ENCODE results near the gene CHST3.

CHST3 gene

DNA sequence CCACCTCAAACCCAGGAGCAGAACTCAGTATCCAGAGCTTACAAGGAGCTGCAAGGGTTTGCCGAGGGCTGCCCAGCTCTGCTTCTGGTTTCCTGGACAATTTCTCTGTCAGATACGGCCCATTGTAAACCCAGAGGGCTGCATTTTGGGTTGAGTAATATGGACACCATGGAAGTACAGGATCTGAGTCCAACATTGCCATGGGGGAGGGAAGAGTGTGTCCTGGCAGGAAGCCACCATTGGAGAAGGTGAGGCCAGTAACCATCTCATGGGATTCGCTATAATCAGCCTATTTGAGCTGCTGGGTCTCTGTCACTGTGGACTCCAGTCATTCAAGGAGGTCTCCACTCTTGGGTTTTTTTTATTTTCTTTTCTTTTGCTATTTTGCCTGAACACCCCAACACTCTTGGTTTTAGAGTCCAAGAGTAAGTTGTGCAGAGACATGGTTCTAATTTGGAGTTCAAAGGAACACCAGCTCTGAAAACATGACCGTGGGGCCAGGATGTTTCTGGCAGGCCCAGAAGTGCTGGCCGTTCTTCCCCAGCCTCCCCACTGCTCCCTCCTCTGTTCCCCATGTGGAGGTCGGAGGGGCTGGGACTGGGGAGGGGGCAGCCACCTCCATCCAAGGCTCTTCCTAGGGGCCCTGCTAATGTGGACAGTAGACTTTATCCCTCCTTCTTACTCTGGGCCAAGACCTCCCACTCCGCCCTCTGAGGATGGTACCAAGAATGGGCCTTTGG lies 46.2 kb downstream of the CHST3 start:
- no peak for DNase-seq (ENCODE audit: low spot score)

DNA sequence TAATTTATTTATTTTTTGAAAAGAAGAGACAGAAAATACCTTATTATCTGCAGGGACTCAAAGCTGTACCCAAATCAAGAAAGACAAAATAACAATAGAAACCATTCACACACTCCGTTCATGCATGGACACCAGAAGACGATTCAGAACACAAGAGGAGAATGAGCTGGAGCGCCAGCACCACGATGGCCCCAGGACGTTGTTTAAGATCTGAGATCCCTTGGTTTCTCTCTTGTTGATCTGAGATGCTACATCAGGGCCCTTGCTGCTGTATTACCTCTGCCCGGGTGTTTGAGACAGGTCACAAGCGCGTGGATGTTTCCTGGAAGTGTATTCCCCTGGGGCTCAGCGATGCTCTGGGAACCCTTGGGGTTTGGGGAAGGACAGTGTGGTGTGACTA lies 46.8 kb downstream of the CHST3 start:
- DNase-seq (ENCODE audit: low spot score) = no peak

DNA sequence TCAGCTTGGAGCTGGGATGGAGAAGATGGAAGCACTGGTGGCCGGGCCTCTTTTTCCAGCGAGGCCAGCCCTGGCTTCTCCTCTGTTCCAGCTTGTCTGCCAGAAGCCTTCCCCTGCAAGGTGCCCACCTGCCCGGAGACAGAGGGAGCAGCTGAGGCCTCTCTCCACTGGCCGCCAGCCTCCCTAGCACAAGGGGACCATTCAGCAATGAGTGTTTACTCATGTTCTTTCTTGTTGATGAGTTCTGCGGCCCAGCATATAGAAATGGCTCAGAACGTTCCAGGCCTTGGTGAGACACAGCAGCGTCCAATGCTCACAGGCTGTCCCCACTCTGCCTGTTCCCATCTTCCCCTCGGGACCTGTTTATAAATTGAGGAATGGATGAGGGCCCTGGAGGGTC lies 47.3 kb downstream of the CHST3 start:
- no peak for DNase-seq (ENCODE audit: low spot score)

DNA sequence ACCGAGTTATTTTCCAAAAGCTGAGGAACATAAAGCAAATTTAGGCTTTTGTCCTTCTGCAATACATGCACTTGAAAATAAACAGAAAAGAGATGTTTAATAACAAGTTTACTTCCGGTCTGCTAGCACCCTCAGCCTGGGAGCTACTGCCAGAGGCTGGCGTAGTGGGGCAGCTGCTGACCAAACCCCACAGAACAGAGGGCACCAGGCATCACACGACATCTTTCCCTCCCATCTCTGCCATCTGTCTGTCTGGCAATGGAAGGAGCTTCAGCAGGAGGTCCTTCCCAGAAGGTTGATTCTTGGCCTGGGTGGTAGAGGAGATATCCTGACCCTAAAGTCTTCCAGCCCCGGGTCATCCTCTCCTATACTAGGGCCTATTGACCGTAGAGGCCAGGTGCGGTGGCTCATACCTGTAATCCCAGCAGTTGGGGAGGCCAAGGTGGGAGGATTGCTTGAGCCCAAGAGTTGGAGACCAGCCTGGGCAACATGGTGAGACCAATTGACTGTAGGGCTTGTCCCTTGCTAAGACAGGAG lies 47.8 kb downstream of the CHST3 start:
- DNase-seq (ENCODE audit: low spot score) = no peak

DNA sequence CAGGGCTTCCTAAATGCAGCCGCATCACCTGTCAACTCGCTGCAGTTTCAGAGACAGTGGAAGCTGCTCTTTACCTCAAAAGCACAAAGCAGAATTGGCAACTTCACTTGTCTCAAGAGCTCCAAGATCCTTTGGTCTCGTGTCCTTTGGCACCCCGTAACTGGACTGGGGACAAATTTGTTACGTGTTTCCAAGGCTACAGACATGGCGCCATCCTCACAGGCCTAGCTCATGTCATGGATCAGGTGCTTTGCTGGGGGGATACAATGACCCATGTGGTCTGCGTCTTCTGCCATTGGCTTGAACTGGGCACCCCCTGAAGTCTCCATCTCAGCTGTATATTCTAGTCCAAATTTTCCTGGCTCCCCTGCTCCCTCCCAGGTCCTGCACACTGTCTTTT lies 48.6 kb downstream of the CHST3 start:
- no peak for DNase-seq (ENCODE audit: low spot score)

DNA sequence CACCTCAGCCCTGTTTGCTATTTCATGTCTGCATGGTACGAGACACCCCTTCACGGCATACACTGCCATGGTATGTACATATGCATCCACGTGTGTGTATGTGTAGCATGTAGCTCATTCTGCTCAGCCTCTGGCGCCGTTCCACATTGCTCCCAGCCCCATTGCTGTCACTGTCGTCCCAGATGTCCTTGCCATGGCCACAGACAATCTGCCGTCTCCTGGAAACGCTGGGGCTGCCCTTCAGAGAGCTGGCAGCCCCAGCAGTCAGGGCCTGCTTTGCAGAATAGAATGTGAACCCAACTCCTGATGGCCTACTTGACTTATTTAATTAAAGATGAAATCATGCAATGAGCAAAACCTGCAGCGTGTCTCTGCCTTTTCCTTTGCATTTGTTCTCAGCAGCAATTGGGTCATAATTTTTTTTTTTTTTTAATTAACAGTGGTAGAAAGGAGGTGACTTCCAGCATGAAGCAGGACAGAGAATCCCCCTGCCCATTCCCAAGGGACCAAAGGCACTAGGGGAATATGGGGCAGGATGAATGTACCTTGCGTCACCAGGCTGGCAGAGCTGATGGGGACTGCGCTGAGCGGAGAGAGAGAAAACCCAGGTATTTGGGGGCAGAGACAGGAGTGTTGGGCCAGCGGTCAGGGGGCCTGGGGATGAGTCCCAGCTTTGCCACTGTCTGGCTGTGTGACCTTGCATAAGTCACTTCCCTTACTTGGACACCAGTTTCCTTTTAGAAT lies 49.2 kb downstream of the CHST3 start:
- DNase-seq (ENCODE audit: low spot score) = no peak

DNA sequence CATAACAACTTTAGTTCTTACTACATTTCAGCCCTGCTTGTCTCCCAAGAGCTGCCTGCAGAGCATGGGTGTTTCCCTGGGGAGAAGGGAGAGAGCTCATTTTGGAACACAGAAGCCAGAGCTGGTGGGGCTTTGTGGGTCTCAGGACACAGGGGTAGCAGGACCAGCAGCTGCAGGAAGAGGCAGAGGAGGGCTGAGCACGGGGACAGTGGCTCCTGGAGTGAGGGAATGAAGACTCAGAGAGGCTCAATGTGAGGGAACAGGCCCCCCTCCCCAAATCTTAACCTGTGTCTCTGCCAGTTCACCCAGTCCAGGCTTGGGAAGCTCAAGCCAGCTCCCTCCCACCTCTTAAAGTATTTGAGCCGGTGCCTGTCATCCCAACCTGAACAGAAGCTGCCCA lies 50.0 kb downstream of the CHST3 start:
- DNase-seq (ENCODE audit: low spot score) = no peak

DNA sequence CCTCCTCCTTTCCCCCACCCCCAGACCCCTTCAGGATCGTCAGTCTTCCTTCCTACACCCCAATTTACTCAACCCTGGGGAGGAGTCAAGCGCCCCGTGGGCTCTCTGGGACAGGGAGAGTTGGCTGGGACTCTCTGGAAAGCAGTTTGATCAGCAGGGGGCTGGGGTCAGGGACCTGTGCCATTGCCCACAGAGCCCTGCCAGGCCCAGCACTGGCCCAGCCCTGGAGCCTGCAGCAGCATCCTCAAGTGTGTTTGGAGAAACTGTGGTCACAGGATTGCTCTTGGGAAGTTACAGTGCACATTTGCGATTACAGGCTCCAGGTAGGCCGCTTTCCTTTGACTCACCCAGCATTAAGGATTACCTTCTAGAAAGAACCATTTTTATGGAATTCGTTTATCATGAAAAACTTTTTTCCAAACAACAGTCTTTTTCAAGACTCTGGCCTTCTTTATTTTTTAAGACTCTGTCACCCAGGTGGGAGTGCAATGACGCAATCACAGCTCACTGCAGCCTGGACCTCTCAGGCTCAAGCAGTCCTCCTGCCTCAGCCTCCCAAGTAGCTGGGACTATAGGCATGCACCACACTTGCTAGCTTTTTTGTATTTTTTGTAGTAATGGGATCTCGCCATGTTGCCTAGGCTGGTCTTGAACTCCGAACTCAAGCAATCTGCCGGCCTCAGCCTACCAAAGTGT lies 50.7 kb downstream of the CHST3 start:
- DNase-seq (ENCODE audit: low spot score) = no peak

DNA sequence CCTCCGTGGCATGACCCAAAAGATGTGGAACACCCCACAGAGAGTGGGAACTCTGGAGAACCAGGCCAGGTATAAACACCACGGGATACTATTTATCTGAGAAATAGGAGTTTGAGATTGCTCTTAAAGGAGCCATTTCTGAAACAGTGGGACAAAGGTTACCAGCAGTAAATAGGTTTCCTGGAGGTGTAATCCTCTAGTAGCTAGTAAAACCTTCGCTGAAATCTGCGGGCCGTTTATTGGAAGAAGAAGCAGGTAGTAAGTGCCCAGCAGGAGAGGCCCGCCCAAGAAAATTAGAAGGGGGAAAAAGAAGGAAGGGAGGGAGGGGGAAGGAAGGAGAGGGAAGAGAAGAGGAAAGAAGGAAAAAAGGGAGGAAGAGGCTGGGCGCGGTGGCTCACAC lies 51.6 kb downstream of the CHST3 start:
- DNase-seq (ENCODE audit: low spot score) = no peak

DNA sequence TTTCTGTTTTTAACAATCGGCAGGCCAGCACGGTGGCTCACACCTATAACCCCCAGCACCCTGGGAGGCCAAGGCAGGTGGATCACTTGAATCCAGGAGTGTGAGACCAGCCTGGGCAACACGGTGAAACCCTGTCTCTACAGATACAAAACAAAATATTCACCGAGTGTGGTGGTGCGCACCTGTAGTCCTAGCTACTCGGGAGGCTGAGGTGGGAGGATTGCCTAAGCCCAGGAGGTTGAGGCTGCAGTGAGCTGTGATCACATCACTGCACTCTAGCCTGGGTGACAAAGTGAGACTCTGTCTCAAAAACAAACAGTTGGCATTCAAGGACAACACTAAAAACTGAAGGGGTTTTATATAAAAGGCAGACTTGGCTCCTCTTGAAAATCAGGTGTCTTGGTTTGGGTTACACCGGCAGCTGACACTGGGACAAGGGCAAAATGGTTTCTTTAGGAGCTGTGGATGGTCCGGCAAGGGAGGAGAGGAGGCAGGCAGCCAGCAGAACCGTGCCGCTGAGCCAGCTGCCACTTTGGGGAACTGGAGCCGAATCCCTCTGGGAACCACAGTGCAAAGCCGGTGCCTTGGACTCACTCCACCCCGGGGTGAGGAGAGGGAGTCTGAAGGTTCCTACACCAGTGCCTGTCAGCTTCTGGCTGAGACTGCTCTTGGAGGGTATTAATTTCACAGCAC lies 52.6 kb downstream of the CHST3 start:
- no peak for DNase-seq (ENCODE audit: low spot score)

DNA sequence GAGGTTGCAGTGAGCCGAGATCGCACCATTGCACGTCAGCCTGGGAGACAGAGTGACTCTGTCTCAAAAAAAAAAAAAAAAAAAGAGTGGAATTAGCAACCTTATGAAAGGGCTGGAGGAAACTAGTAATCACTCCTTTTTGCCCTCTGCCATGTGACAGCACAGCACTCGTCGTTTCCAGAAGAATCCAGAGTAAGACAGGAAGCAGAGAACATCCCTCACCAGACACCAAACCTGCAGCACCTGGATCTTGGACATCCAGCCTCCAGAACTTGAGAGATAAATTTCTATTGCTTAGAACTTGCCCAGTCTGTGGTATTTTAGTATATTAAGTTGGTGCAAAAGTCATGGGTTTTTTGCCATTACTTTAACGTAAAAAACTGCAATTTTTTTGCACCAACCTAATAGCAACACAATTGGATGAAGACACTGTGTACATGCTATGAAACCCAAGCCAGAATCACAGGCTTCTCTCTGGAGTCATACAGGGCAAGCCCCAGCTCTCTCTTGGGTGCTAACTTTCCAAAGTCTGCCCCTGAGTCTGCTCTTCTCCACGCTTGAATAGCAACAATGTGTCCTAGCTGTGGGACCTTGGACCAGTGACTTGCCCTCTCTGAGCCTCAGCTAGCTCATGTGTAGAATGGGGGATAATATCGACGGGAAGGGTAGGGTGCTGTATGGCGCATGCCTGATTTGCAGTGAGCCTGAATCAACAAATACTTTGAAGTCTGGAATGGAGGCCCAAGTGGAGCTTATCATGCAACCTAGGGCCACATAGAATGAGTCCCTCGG lies 55.1 kb downstream of the CHST3 start:
- DNase-seq (ENCODE audit: low spot score) = no peak

DNA sequence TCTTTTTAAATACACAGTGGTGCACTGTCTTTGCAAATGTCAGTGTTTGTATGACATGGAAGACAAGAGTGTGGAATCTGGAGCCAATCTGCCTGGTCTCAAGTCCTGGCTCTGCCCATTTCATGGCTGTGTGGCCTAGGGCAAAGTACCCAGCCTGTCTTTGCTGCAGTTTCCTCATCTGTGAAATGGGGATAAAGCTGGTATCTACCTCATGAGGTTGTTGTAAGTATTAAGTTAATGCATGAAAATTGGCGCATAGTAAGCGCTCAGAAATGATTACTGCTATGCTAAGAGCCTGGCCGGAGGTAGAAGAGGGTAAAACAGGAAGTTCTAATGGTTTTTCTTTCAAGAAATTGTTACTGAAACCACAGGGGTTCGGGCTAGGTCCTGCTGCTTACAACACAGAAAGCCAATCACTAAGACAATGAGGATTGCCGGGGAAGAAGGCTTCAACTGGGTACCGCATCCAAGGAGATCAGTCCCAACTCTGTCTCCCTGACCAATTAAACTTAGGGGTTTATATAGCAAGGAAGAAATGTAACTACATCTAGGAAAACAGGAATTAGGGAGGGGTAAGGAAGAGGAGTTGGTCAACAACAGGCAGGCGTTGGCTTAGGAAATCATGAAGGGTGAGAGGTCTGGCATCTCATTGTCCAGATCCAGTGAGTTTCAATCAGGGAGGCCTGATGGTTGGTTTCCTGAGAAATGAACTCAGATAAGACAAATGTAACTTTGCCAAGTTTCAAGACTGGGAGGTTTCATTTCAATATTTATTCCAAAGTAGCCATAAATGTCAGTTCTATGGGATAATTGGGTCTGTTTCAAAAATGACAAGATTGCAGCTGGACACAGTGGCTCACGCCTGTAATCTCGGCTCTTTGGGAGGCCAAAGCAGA lies 57.0 kb downstream of the CHST3 start:
- no peak for DNase-seq (ENCODE audit: low spot score)

DNA sequence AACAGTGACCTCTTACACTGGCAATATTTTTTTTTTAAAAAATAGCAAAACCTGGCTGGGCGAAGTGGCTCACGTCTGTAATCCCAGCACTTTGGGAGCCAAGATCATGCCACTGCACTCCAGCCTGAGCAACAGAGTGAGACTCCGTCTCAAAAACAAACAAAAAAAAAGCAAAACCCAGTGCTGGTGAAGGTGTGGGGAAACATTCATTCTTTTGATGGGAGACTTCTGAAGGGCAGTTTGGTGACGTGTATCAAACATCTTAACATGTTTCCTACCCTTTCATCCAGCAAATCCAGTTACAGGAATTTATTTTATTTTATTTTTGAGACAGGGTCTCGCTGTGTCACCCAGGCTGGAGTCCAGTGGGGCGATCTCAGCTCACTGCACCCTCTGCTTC lies 58.0 kb downstream of the CHST3 start:
- no peak for DNase-seq (ENCODE audit: low spot score)

DNA sequence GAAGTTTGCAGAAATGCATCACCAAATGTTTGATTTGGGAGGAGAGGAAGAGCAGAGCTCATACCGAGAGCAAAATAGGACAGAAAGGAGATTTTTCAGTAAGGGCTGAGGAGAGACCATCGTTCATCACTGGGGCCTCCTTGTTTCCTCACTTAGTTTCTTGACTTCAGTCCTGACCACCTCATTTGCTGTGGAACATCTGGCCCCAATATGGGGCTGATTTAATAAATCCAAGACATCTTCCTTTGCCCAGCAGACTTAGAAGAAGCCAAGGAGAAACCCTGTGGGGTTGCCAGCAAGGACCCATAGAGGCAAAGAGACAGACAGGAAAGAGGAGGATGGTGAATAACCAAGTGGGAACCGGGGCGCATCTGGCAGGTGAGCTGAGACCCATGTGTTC lies 60.4 kb downstream of the CHST3 start:
- peak; percentile 49 for DNase-seq (ENCODE audit: low spot score)

DNA sequence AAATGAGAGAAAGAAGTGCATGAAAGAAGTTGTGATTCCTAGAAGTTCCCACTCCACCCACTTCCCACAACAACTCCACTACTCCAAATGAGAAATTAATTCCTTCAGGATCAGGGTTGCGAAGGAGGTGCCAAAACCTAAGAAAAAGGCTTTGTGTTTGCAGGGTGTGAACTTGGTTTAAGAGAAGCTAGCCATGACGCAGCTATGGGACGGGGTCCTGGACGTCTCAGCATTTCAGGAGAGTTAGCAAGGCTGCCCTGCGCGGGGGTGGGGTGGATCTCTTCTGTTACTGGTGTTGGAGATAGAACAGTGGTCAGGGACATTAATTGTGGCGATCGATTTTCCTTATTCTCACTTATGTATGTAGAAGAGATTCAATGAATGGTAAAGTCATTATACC lies 61.2 kb downstream of the CHST3 start:
- DNase-seq (ENCODE audit: low spot score) = no peak

DNA sequence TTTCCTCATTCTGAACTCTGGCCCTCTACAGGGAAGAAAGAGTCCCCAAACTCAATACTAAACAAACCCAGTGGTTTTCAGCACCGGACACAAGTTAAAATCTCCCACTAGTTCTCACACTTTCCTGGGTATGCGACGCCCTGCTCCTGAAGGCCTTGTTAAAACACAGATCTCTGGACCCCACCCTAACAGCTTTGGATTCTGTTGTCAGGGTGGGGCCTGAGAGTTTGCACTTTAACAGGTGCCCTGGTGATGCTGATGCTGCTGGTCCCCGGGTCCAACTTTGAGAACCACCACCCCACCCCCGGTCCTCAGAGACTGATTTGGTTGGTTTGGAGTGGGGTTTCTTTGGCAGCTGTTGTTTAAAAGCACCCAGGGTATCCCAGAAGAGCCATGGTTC lies 61.6 kb downstream of the CHST3 start:
- DNase-seq (ENCODE audit: low spot score) = no peak

DNA sequence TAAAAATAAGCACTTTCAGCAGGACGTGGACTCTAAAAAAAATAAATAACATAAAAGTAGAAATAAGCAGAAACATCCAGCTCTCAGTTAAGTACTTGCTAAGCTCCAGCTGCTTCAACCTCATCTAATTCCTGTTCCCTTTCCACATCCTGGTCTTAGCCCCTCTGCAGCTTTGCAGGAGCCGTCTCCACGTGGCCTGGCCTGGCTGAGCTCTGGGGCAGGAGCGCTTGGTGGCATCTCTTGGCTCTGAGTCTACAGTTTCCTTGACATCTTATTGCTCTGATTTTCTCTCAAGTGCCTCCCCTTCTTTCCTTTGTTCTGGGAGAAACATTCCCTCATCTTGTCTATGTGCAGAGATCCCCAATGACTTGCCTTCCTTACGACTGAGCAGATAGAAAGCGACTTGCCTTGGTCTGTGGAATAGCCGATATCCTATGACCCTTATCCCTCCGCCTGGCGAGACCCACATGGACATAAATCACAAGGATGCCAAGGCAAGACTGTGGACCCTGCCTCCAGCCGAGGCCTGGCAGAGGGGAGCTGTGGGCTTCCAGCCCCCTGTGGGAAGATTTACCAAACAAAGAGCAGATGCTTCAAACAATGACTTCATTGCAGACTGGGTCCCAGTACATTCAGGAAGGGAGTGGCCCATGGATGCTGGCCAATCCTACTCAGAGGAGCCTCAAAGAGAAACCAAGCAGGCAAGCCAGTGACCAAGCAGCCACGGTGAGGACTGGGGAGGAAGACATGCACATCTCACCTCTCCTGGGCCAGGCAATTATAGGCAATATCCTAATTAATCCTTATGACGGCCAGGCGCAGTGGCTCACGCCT lies 62.3 kb downstream of the CHST3 start:
- peak; percentile 63 for DNase-seq (ENCODE audit: low spot score)

DNA sequence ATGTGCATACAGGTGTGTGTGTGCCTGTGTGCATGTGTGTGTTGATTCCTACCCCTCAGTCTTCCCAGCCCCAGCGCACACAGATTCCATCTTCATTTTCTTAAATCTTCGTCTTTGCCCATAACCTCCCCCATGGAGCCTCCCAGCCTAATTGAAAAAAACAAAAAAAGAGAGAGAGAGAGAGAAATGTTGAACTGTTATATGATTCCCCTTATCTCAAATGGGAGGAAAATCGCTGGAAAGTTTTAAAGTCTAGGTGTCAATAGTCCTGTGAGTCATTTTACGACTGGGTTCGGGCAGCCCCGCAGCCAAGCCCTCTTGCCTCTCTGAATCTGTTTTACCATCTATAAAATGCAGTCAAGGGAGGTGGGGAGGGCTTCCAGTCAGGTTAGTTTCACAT lies 63.3 kb downstream of the CHST3 start:
- DNase-seq (ENCODE audit: low spot score) = no peak

DNA sequence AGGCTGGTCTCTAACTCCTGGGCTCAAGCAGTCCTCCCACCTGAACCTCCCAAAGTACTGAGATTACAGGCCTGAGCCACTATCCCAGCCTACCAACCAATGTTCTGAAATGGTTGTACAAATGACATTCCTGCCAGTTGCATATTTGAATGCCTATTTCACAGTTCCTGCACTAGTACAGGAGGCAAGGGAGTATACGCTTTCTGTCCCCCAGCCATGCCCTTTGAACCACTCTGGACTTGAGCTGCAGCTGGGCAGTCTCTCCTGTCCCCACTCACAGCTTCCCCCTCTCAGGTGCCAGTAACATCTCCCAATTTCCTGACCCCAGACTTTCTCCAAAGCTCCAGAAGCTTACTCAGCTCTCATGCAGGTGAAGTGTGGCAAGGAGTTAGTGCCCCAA lies 65.2 kb downstream of the CHST3 start:
- no peak for DNase-seq (ENCODE audit: low spot score)

Measured in GM03348 (cell line).